AG09319 (cell line): ENCODE results near the gene LAMC3.
"Not testable (repeated sequence)": the region's sequence is repeated elsewhere in the genome, so short reads cannot be mapped to it uniquely, and the experiment has no call there.

ENCODE experiments used
- DNase-seq: peaks from one replicate; pipeline ENCODE4 v3.0.0-alpha.2; 2010; ENCODE audit warnings: low read depth; ENCODE audit errors: extremely low read depth
- TF ChIP-seq, protein P1 (sequence below): IDR thresholded peaks from 2 replicates; pipeline ENCODE4 v1.5.1; 2011; ENCODE audit warnings: low read depth, mild to moderate bottlenecking, inconsistent platforms, low read length, moderate library complexity

Gene LAMC3

DNA sequence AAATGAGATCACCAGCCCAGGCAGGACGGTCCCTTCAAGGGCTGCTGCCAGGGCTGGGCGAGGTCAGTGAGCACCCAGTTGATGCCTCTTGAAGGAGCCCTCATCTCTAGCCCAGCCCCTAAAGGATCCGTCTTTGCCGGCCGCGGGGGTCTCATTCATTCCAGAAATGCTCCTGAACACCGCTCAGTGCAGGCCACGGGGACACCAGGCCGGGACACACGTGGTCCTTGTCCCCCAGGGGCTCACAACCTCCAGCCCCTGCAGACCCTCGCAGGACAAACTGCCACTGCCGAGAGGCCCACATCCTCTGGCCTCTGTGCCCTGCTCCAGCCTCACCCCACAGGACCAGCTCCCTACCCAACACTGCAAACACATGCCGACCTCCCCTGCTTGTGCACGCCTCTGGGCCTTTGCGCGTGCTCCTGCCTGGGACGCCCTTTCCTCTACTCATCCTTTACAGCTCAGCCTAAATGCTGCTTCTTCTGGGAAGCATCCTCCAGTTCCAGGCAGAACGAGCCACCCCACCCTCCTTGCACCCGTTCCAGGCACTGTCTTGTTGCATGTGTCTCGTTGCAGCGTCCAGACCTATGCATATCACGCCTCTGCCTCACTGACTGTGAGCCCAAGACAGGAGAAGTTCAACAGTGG, 10.3 kb upstream of the LAMC3 start:
- TF ChIP-seq, protein P1, sequence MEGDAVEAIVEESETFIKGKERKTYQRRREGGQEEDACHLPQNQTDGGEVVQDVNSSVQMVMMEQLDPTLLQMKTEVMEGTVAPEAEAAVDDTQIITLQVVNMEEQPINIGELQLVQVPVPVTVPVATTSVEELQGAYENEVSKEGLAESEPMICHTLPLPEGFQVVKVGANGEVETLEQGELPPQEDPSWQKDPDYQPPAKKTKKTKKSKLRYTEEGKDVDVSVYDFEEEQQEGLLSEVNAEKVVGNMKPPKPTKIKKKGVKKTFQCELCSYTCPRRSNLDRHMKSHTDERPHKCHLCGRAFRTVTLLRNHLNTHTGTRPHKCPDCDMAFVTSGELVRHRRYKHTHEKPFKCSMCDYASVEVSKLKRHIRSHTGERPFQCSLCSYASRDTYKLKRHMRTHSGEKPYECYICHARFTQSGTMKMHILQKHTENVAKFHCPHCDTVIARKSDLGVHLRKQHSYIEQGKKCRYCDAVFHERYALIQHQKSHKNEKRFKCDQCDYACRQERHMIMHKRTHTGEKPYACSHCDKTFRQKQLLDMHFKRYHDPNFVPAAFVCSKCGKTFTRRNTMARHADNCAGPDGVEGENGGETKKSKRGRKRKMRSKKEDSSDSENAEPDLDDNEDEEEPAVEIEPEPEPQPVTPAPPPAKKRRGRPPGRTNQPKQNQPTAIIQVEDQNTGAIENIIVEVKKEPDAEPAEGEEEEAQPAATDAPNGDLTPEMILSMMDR, result no peak
- no peak for DNase-seq

DNA sequence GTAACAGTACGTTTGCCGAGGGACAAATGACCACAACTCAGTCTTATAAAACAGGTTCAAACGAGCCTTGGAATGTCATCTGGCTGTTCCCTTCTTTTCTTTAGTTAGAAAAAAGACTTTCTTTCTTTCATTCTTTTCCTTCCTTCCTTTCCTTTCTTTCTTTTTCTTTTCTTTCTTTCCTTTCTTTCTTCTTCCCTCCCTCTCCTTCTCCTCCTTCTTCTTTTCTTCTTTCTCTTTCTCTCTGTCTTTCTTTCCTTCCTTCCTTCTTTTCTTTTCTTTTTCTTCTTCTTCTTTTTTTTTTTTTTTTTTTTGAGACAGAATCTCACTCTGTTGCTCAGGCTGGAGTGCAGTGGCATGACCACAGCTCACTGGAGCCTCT, 9.7 kb upstream of the LAMC3 start:
- TF ChIP-seq, protein P1, result no peak
- DNase-seq, result no peak

DNA sequence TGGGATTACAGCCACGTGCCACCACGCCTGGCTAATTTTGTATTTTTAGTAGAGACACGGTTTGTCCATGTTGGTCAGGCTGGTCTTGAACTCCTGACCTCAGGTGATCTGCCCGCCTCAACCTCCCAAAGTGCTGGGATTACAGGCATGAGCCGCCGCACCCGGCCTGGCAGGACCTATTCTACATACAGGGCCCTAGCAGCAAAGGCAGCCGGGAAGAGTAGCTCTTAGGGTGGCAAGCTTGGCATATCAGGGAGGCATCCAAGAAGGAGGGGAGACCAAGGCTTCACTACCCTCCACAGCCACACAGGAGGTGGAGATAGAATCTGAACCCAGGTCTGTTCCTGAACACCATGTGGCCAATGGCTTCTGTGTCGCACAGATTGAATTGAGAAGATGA, 8.4 kb upstream of the LAMC3 start:
- DNase-seq, result not testable (repeated sequence)

DNA sequence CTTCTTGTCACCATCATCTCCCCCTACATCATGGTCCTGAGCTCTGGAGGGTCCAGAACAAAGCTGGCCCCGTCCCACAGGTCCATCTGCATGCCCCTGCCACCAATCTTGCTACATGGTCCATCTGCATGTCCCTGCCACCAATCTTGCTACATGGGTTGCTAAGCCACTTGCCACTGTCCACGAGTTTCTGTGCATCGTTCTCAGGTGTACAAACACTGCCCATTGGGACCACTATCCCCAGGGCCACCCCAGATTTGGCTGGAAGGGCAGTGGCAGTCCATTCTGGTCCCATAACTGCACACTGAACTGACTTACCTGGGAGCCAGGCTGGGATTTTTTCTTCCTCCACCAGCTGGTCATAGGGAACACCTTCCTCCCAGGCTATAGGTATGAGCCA, 8.0 kb upstream of the LAMC3 start:
- no peak for DNase-seq
- TF ChIP-seq, protein P1, result no peak

DNA sequence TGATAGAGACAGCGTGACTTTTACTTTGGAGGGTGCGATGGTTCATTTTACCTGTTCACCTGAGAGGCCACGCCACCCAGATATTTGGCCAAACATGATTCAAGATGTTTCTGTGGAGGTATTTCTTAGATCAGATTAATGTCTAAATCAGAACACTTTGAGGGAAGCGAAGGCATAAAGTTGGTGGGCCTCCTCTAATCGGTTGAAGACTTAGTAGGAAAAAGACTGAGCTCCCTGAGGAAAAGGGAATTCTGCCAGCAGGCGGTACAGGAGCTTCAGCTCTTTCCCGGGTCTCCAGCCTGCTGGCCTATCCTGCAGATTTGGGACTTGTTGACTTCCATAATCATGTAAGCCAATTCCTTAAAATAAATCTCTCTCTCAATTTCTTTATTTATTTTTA, 7.0 kb upstream of the LAMC3 start:
- DNase-seq, result no peak
- TF ChIP-seq, protein P1, result no peak

DNA sequence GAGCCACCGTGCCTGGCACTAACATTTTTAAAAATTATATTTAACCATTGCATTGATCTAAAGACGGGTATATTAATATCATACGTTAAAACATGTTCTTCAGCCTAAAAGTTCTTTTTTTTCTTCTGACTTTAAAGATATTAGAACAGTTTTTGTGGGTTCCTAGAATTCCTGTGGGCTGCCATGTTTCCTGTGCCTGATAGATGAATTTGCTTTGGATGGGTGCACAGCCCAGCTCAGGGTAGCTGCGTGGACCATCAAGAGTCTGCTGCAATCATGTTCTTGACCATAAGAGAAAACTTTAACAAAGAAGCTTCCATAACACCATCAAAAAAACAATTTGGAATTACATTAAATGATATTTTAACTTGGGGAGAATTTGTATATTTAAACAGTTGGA, 2.4 kb upstream of the LAMC3 start:
- no peak for DNase-seq
- TF ChIP-seq, protein P1, result no peak

DNA sequence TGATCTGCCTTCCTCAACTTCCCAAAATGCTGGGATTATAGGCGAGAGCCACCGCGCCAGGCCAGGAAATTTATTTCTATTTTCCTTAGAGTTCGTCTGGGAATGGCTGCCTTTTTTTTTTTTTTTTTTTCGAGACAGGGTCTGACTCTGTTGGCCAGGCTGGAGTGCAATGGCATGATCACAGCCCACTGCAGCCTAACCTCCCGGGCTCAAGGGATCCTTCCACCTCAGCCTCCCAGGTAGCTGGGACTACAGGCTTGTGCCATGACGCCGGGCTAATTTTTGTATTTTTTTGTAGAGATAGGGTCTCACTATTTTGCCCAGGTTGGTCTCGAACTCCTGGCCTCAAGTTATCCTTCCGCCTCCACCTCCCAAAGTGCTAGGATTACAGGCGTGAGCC, 888 bp upstream of the LAMC3 start:
- DNase-seq, result no peak

DNA sequence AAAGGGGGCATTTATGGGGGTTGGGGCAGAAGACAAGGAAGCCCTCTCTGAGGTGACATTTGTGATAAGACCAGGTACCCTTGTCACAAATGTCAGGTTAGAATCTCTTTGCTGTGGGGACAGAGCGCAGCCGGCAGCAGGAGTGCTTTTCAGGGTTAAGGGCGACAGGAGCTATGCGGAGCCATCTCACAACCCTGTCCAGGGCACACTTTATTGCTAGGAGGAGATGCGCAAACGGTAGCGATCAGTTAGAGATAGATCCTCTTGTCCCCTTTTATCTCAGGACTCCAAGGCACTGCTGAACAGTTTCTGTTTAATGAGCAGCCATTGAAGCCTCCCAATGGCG, 438 bp upstream of the LAMC3 start:
- DNase-seq, result no peak
- TF ChIP-seq, protein P1, result no peak

More for the DNA sequence above, 888 bp upstream of the LAMC3 start:
- TF ChIP-seq, protein P1, result no peak
